ENCODE data around the gene APMAP.

The APMAP gene

GRCh38 chr20:25032065-25032477 is 39.5 kb upstream of the APMAP start:
- no peak for TF ChIP-seq CTCF (IDR thresholded peaks at IDR 0.05; ENCODE audit: insufficient read depth, missing control alignments)
- DNase-seq (ENCODE audit: insufficient read length, low spot score) (no peak), FAIRE-seq (no peak)

DNA sequence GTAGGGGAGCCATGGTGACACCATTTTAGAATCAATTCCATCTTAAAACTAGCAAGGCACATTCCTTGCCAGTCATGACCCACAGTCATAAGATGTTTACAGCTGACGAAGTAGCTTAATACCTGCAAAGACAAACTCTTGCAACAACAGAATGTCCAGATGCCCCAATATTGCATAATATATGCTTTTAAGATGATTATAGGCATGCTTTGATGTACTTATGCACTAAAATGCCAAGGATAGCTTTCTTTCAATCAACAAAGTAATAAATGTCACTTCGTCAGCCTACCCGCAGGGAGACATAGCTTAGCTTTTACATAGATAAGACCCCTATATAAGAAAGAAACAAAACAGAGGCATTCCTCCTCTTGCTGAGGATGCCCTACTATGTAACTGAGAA is 38.7 kb upstream of the APMAP start:
- FAIRE-seq (no peak), DNase-seq (ENCODE audit: insufficient read length, low spot score) (no peak)
- TF ChIP-seq CTCF (IDR thresholded peaks at IDR 0.05; ENCODE audit: insufficient read depth, missing control alignments): no peak

DNA sequence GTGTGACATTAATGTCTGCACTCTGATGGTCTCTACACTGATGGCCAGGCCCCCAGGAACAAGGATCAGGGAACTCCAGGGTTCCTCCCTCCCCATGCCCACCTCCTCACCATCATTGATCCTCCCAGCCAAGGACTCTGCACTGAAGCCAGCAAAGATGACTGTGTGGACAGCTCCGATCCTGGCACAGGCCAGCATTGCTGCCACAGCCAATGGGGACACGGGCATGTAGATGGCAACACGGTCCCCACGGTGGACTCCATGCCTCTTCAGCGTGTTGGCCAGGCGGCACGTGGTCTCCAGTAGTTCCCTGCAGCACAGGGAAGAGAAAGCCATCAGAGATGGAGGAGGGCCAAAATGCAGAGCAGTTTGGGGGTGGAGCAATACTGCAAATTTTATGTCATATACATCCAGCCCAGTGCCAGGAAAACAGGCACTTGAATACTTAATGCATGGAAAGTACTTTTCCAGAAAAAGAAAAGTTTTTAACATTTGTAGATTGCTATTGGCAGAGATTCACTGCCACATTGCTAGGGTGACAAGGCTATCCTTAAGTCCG is 38.2 kb upstream of the APMAP start:
- TF ChIP-seq CTCF (IDR thresholded peaks at IDR 0.05; ENCODE audit: insufficient read depth, missing control alignments): no peak
- DNase-seq (ENCODE audit: insufficient read length, low spot score): no peak
- FAIRE-seq: no peak

- no peak for DNase-seq (ENCODE audit: insufficient read length, low spot score)
- no peak for FAIRE-seq
- no peak for TF ChIP-seq CTCF (IDR thresholded peaks at IDR 0.05; ENCODE audit: insufficient read depth, missing control alignments)
Measured at GRCh38 chr20:25030007-25030648, 37.6 kb upstream of the APMAP start.

- no peak for TF ChIP-seq CTCF (IDR thresholded peaks at IDR 0.05; ENCODE audit: insufficient read depth, missing control alignments)
- DNase-seq (ENCODE audit: insufficient read length, low spot score) (no peak), FAIRE-seq (no peak)
Measured at GRCh38 chr20:25025986-25026605, 33.5 kb upstream of the APMAP start.

DNA sequence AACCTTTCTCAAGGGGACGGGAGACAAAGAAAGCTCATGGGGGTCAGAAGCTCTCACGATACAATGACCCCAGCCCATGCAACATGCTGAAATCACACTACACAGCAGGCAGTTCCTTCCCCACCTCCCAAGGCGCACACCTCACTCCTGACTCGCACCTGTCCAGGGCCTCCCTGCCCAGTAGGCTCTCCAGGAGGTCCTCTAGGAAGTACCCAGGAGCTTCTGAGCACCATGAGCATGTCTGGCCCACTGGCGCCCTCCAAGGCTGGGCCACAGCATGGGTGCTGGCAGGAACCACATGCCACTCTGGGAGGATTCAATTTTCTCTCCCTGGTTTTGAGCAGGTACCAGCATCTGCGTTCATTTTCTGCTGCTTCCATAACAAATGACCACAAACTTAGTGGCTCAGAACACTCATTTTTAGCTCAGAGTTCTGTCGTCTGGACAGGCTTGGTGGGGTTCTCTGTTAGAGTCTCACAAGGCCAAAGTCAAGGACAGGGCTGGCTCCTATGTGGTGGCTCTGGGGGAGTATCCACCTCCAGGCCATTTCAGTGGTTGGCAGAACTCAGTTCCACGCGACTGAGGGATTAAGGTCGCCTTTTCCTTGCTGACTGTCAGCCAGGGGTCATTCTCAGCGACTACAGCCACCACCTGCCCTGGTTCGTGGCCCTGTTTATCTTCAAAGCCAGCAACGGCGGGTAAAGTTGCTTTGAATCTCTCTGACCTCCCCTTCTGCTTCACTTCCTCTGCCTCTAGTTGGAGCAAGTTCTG is 32.7 kb upstream of the APMAP start:
- no peak for FAIRE-seq
- no peak for DNase-seq (ENCODE audit: insufficient read length, low spot score)
- TF ChIP-seq CTCF (IDR thresholded peaks at IDR 0.05; ENCODE audit: insufficient read depth, missing control alignments): no peak
